Muscle layer of colon (tissue), 2 donors: Measurements from ENCODE around the gene ANO6.
"Not testable (repeated sequence)": the region's sequence is repeated elsewhere in the genome, so short reads cannot be mapped to it uniquely, and the experiment has no call there.

ENCODE experiments used
- H3K27ac ChIP-seq: one replicate; pipeline ENCODE4 v1.7.0; 2013; ENCODE audit warnings: low read depth, mild to moderate bottlenecking, low read length, moderate library complexity
- H3K27me3 ChIP-seq, 2 donors: one replicate each; pipeline ENCODE4 v1.7.0; 2013; ENCODE audit warnings: low read length in 2 of 2, mild to moderate bottlenecking in 2 of 2; ENCODE audit not compliant: insufficient read depth in 2 of 2, control insufficient read depth in 1 of 2
- H3K36me3 ChIP-seq: one replicate; pipeline ENCODE4 v1.7.0; 2013; ENCODE audit warnings: mild to moderate bottlenecking, low read length; ENCODE audit not compliant: insufficient read depth
- H3K4me1 ChIP-seq: one replicate; pipeline ENCODE4 v1.7.0; 2013; ENCODE audit warnings: mild to moderate bottlenecking, low read length; ENCODE audit not compliant: insufficient read depth
- H3K4me3 ChIP-seq, 2 donors: one replicate each; pipeline ENCODE4 v1.7.0; 2013; ENCODE audit warnings: low read length in 2 of 2, low read depth in 1 of 2, mild to moderate bottlenecking in 1 of 2, moderate library complexity in 1 of 2
- H3K9ac ChIP-seq: one replicate; pipeline ENCODE4 v1.7.0; 2013; ENCODE audit warnings: low read length
- H3K9me3 ChIP-seq: one replicate; pipeline ENCODE4 v1.7.0; 2013; ENCODE audit warnings: mild to moderate bottlenecking, low read length
- donor health status: abdominal sarcoma.
- donor health status: Adenocarcinoma of cecum.

The ANO6 gene

GRCh38 chr12:45302621-45303369 lies 86.9 kb downstream of the ANO6 start:
- no peaks in the 10 kb centered on the region for H3K27me3 ChIP-seq
- H3K4me3 ChIP-seq = no peak overlapping the region
- peaks cover 57% of the 10 kb centered on the region for H3K4me1 ChIP-seq
- peak overlapping the region; percentile 43 for H3K27ac ChIP-seq
- no peaks in the 10 kb centered on the region for H3K36me3 ChIP-seq
- no peaks in the 10 kb centered on the region for H3K9me3 ChIP-seq
- H3K9ac ChIP-seq = no peak overlapping the region

- no peak overlapping the region for H3K9ac ChIP-seq
- H3K27ac ChIP-seq = peak overlapping the region; percentile 50
- peaks cover 55% of the 10 kb centered on the region for H3K4me1 ChIP-seq
Observed at GRCh38 chr12:45303945-45304344, 88.0 kb downstream of the ANO6 start.

GRCh38 chr12:45304514-45305178 lies 88.8 kb downstream of the ANO6 start:
- Histone ChIP-seq H3K4me3 (no peak overlapping the region), H3K9ac (no peak overlapping the region), H3K27me3 (no peaks in the 10 kb centered on the region), H3K4me1 (peaks cover 55% of the 10 kb centered on the region), H3K9me3 (no peaks in the 10 kb centered on the region), H3K36me3 (no peaks in the 10 kb centered on the region), H3K27ac (peak overlapping the region; percentile 39)

More at GRCh38 chr12:45303945-45304344, 88.0 kb downstream of the ANO6 start:
- Histone ChIP-seq H3K9me3 (no peaks in the 10 kb centered on the region), H3K36me3 (no peaks in the 10 kb centered on the region), H3K4me3 (no peak overlapping the region), H3K27me3 (no peaks in the 10 kb centered on the region)

GRCh38 chr12:45305907-45306306 lies 90.0 kb downstream of the ANO6 start:
- no peaks in the 10 kb centered on the region for H3K36me3 ChIP-seq
- H3K4me3 ChIP-seq = no peak overlapping the region
- no peaks in the 10 kb centered on the region for H3K9me3 ChIP-seq
- peak overlapping the region; percentile 60 for H3K27ac ChIP-seq
- peaks cover 57% of the 10 kb centered on the region for H3K4me1 ChIP-seq
- H3K27me3 ChIP-seq = no peaks in the 10 kb centered on the region
- no peak overlapping the region for H3K9ac ChIP-seq

- no peak overlapping the region for H3K27ac ChIP-seq
- H3K9me3 ChIP-seq = no peaks in the 10 kb centered on the region
- no peak overlapping the region for H3K9ac ChIP-seq
- H3K36me3 ChIP-seq = peaks cover 4% of the 10 kb centered on the region
- peaks cover 39% of the 10 kb centered on the region for H3K4me1 ChIP-seq
- H3K4me3 ChIP-seq = no peak overlapping the region
- H3K27me3 ChIP-seq = no peaks in the 10 kb centered on the region
Observed at GRCh38 chr12:45309836-45310626, 94.1 kb downstream of the ANO6 start.

GRCh38 chr12:45310627-45310968 lies 94.7 kb downstream of the ANO6 start:
- H3K9ac ChIP-seq = no peak overlapping the region
- no peak overlapping the region for H3K27ac ChIP-seq
- H3K27me3 ChIP-seq = no peaks in the 10 kb centered on the region
- no peak overlapping the region for H3K4me3 ChIP-seq
- peaks cover 6% of the 10 kb centered on the region for H3K36me3 ChIP-seq
- H3K9me3 ChIP-seq = no peaks in the 10 kb centered on the region
- peaks cover 33% of the 10 kb centered on the region for H3K4me1 ChIP-seq

GRCh38 chr12:45312012-45312411 lies 96.1 kb downstream of the ANO6 start:
- Histone ChIP-seq H3K36me3 (peaks cover 6% of the 10 kb centered on the region), H3K27ac (no peak overlapping the region)

GRCh38 chr12:45314770-45315169 lies 98.9 kb downstream of the ANO6 start:
- H3K36me3 ChIP-seq = peaks cover 6% of the 10 kb centered on the region
- no peak overlapping the region for H3K27ac ChIP-seq
- no peak overlapping the region for H3K9ac ChIP-seq
- H3K4me3 ChIP-seq = no peak overlapping the region
- peaks cover 7% of the 10 kb centered on the region for H3K4me1 ChIP-seq
- H3K9me3 ChIP-seq = no peaks in the 10 kb centered on the region
- H3K27me3 ChIP-seq = no peaks in the 10 kb centered on the region

More at GRCh38 chr12:45312012-45312411, 96.1 kb downstream of the ANO6 start:
- H3K4me3 ChIP-seq = no peak overlapping the region
- H3K9ac ChIP-seq = no peak overlapping the region
- no peaks in the 10 kb centered on the region for H3K9me3 ChIP-seq
- H3K27me3 ChIP-seq = no peaks in the 10 kb centered on the region
- peaks cover 24% of the 10 kb centered on the region for H3K4me1 ChIP-seq

- Histone ChIP-seq H3K9ac (no peak overlapping the region), H3K27ac (no peak overlapping the region), H3K4me1 (peaks cover under 1% of the 10 kb centered on the region), H3K9me3 (no peaks in the 10 kb centered on the region), H3K27me3 (no peaks in the 10 kb centered on the region), H3K4me3 (no peak overlapping the region), H3K36me3 (peaks cover 6% of the 10 kb centered on the region)
Observed at GRCh38 chr12:45315462-45315861, 99.6 kb downstream of the ANO6 start.

GRCh38 chr12:45317261-45317660 lies 101.4 kb downstream of the ANO6 start:
- not testable (repeated sequence) for H3K27ac ChIP-seq, H3K9me3 ChIP-seq, H3K4me3 ChIP-seq, H3K4me1 ChIP-seq, H3K27me3 ChIP-seq, H3K9ac ChIP-seq, H3K36me3 ChIP-seq

- peak overlapping the region; percentile 45 for H3K27ac ChIP-seq
- H3K9ac ChIP-seq = no peak overlapping the region
- H3K36me3 ChIP-seq = no peaks in the 10 kb centered on the region
- no peak overlapping the region for H3K4me3 ChIP-seq
- no peaks in the 10 kb centered on the region for H3K9me3 ChIP-seq
- H3K27me3 ChIP-seq = no peaks in the 10 kb centered on the region
- H3K4me1 ChIP-seq = peaks cover 31% of the 10 kb centered on the region
Observed at GRCh38 chr12:45322810-45323209, 106.9 kb downstream of the ANO6 start.
